NCI-H524 treated with DMSO at 0.1 percent for 48 hours (cell line): ENCODE measurements around the gene TTC32.

ENCODE experiments used
- DNase-seq: peaks from one replicate; lab custom pipeline; 2025; lab: John Stamatoyannopoulos, UW

The TTC32 gene

GRCh38 chr2:19876751-19877150, 25.0 kb downstream of the TTC32 start:
- no peak for DNase-seq

- no peak for DNase-seq
These were observed 26.5 kb downstream of the TTC32 start for GRCh38 chr2:19875280-19875679.

- no peak for DNase-seq
These were observed 27.1 kb downstream of the TTC32 start for GRCh38 chr2:19874726-19875125.

- DNase-seq, result no peak
These were observed 28.8 kb downstream of the TTC32 start for GRCh38 chr2:19873014-19873413.

- DNase-seq, result no peak
These were observed 29.5 kb downstream of the TTC32 start for GRCh38 chr2:19872302-19872701.

GRCh38 chr2:19871836-19872235, 29.9 kb downstream of the TTC32 start:
- no peak for DNase-seq

- DNase-seq, result no peak
These were observed 31.0 kb downstream of the TTC32 start for GRCh38 chr2:19870792-19871191.

GRCh38 chr2:19868701-19869580, 32.8 kb downstream of the TTC32 start:
- DNase-seq, result no peak

GRCh38 chr2:19868224-19868623, 33.6 kb downstream of the TTC32 start:
- DNase-seq, result no peak

GRCh38 chr2:19866771-19867170, 35.0 kb downstream of the TTC32 start:
- no peak for DNase-seq

GRCh38 chr2:19865151-19865550, 36.6 kb downstream of the TTC32 start:
- no peak for DNase-seq

GRCh38 chr2:19864381-19864780, 37.4 kb downstream of the TTC32 start:
- DNase-seq, result no peak

- no peak for DNase-seq
These were observed 38.3 kb downstream of the TTC32 start for GRCh38 chr2:19863303-19864041.

GRCh38 chr2:19861813-19862212, 40.0 kb downstream of the TTC32 start:
- no peak for DNase-seq

GRCh38 chr2:19860022-19860421, 41.8 kb downstream of the TTC32 start:
- DNase-seq, result no peak

- no peak for DNase-seq
These were observed 42.2 kb downstream of the TTC32 start for GRCh38 chr2:19859565-19859964.

GRCh38 chr2:19857806-19858205, 44.0 kb downstream of the TTC32 start:
- DNase-seq, result no peak

- DNase-seq, result no peak
These were observed 44.7 kb downstream of the TTC32 start for GRCh38 chr2:19857100-19857499.

GRCh38 chr2:19855542-19856431, 46.0 kb downstream of the TTC32 start:
- DNase-seq, result no peak

- DNase-seq, result no peak
These were observed 46.9 kb downstream of the TTC32 start for GRCh38 chr2:19854596-19855541.

GRCh38 chr2:19851116-19851695, 50.6 kb downstream of the TTC32 start:
- no peak for DNase-seq
